HG03066 (cell line): ENCODE results near the gene UBQLN3.

ENCODE experiments used
- ATAC-seq: cut with Tn5 transposase; IDR thresholded peaks from one replicate; pipeline ENCODE4 v1.9.1; 2021; ENCODE audit warnings: low read depth; ENCODE audit not compliant: unreplicated experiment

The UBQLN3 gene

GRCh38 chr11:5509803-5510202, at the start of gene UBQLN3:
TSS of gene UBQLN3 (minus strand) at chr11:5509957. CDS start at chr11:5509558, 399 bp downstream.
- ATAC-seq, result no peak

- no peak for ATAC-seq
Observed at GRCh38 chr11:5557751-5558150, 48.0 kb upstream of the UBQLN3 start.

- ATAC-seq, result no peak
Observed at GRCh38 chr11:5556596-5557188, 46.9 kb upstream of the UBQLN3 start.

- ATAC-seq, result no peak
Observed at GRCh38 chr11:5553343-5553742, 43.6 kb upstream of the UBQLN3 start.

- ATAC-seq, result no peak
Observed at GRCh38 chr11:5550440-5551095, 40.8 kb upstream of the UBQLN3 start.

- no peak for ATAC-seq
Observed at GRCh38 chr11:5548440-5548839, 38.7 kb upstream of the UBQLN3 start, which contains the start of gene OR52H1. TSS of gene OR52H1 (minus strand) at chr11:5548540. CDS start at chr11:5545505, 3,035 bp downstream.

- ATAC-seq, result peak; percentile 58
Observed at GRCh38 chr11:5547982-5548381, 38.2 kb upstream of the UBQLN3 start.

- ATAC-seq, result no peak
Observed at GRCh38 chr11:5546457-5546856, 36.7 kb upstream of the UBQLN3 start.

- ATAC-seq, result no peak
Observed at GRCh38 chr11:5541427-5541826, 31.7 kb upstream of the UBQLN3 start.

GRCh38 chr11:5536482-5536881, 26.7 kb upstream of the UBQLN3 start:
- no peak for ATAC-seq

GRCh38 chr11:5534046-5534445, 24.3 kb upstream of the UBQLN3 start:
- no peak for ATAC-seq

- ATAC-seq, result no peak
Observed at GRCh38 chr11:5531053-5531831, 21.5 kb upstream of the UBQLN3 start.

GRCh38 chr11:5528495-5528894, 18.7 kb upstream of the UBQLN3 start:
- no peak for ATAC-seq

- ATAC-seq, result no peak
Observed at GRCh38 chr11:5527716-5528115, 18.0 kb upstream of the UBQLN3 start.

GRCh38 chr11:5524756-5525155, 15.0 kb upstream of the UBQLN3 start:
- no peak for ATAC-seq

GRCh38 chr11:5522308-5522707, 12.6 kb upstream of the UBQLN3 start:
- no peak for ATAC-seq

GRCh38 chr11:5521540-5521939, 11.8 kb upstream of the UBQLN3 start:
- no peak for ATAC-seq

GRCh38 chr11:5516599-5516998, 6.8 kb upstream of the UBQLN3 start, which contains the start of gene UBQLNL:
TSS of gene UBQLNL (minus strand) at chr11:5516699. CDS start at chr11:5516441, 258 bp downstream.
- ATAC-seq, result no peak

GRCh38 chr11:5514841-5515240, 5.1 kb upstream of the UBQLN3 start:
- no peak for ATAC-seq

GRCh38 chr11:5508605-5509004, 1.2 kb downstream of the UBQLN3 start:
- ATAC-seq, result no peak

GRCh38 chr11:5507933-5508305, 1.8 kb downstream of the UBQLN3 start:
- no peak for ATAC-seq
